HCT116 (cell line): ENCODE data around the gene MAP3K3. TPM values are rescaled to one million over a fixed set of nuclear protein-coding genes. Genes with fewer than 3 reads are reported as not detected.

Source experiments
- ATAC-seq: fragments of 200-7000 bp; cut with Tn5 transposase; 2 replicates; pipeline ENCODE4 v1.9.1; 2020; ENCODE audit warnings: mild to moderate bottlenecking, moderate library complexity
- BruUV-seq: library from RNA; stranded (reverse); fragments of 400-500 nt; replicated peaks from 2 replicates; lab custom pipeline; 2021; lab: Mats Ljungman, UMichigan
- CTCF ChIA-PET: fragments of 300-600 bp; sonication (Branson Sonifier 250); formaldehyde crosslinking; loops from one replicate; lab custom pipeline; 2021; ENCODE audit warnings: antibody characterized with exemption; lab: Charles Lee
- POLR2A ChIA-PET: fragments of 300-600, 350-600 bp; sonication (Branson Sonifier 250); formaldehyde crosslinking; loops from one replicate; lab custom pipeline; 2021; ENCODE audit warnings: antibody characterized with exemption; lab: Charles Lee
- RAD21 ChIA-PET, 2 experiments: fragments of 300-600 bp; sonication (Branson Sonifier 250); formaldehyde crosslinking; loops; one replicate each; lab custom pipeline; 2023; ENCODE audit warnings: low total read pairs in 2 of 2; ENCODE audit not compliant: uncharacterized antibody in 2 of 2, unreplicated experiment in 2 of 2, low non-redundant PET in 1 of 2; lab: Charles Lee
- DNase-seq: peaks from one replicate; pipeline ENCODE4 v3.0.0-alpha.2; 2010; ENCODE audit warnings: low read depth, low spot score
- H2AFZ ChIP-seq: fragments of 200-600 bp; shearing (Covaris generic), sonication (generic); 2 replicates; pipeline ENCODE4 v1.6.1; 2017; ENCODE audit warnings: low read depth, mixed run types, mixed read lengths, antibody characterized with exemption, low read length; ENCODE audit not compliant: poor library complexity, severe bottlenecking
- H3K27ac ChIP-seq: 2 replicates; pipeline ENCODE4 v1.5.1; 2012; ENCODE audit warnings: low read depth, low read length
- H3K27me3 ChIP-seq: fragments of 200-600 bp; sonication (generic); 2 replicates; pipeline ENCODE4 v1.6.1; 2016; ENCODE audit warnings: mixed run types, low read length, mixed read lengths; ENCODE audit not compliant: insufficient read depth
- H3K36me3 ChIP-seq, 2 experiments: fragments of 200-500 bp in 1 of 2; fragments of 200-600 bp in 1 of 2; sonication (Bioruptor generic) in 1 of 2; sonication (generic) in 1 of 2; 2 replicates each; pipeline versions ENCODE4 v1.5.1 to v1.6.1; 2014 to 2016; ENCODE audit warnings: low read length in 2 of 2, inconsistent platforms in 1 of 2, mixed read lengths in 1 of 2, mixed run types in 1 of 2; ENCODE audit not compliant: insufficient read depth in 2 of 2, control insufficient read depth in 1 of 2
- H3K4me1 ChIP-seq, 2 experiments: fragments of 200-600 bp in 1 of 2; sonication (generic) in 1 of 2; 2 replicates each; pipeline versions ENCODE4 v1.5.1 to v1.6.1; 2012 to 2017; ENCODE audit warnings: low read length in 2 of 2, inconsistent platforms in 1 of 2, mild to moderate bottlenecking in 1 of 2, mixed read lengths in 1 of 2, mixed run types in 1 of 2, moderate library complexity in 1 of 2; ENCODE audit not compliant: insufficient read depth in 2 of 2, control insufficient read depth in 1 of 2
- H3K4me2 ChIP-seq: fragments of 200-600 bp; sonication (generic); 2 replicates; pipeline ENCODE4 v1.6.1; 2017; ENCODE audit warnings: mixed run types, low read length, mixed read lengths
- H3K4me3 ChIP-seq, 2 experiments: fragments of 200-600 bp in 1 of 2; sonication (generic) in 1 of 2; replicated peaks in 1 of 2; 2 replicates each; pipeline ENCODE4 v1.5.1; 2011 to 2016; ENCODE audit warnings: low read length in 2 of 2, control low read depth in 1 of 2, low read depth in 1 of 2, mild to moderate bottlenecking in 1 of 2, mixed read lengths in 1 of 2, mixed run types in 1 of 2
- H3K79me2 ChIP-seq: fragments of 200-600 bp; sonication (generic); 2 replicates; pipeline ENCODE4 v1.6.1; 2017; ENCODE audit warnings: mild to moderate bottlenecking, mixed run types, low read length, moderate library complexity, mixed read lengths; ENCODE audit not compliant: insufficient read depth
- H3K9ac ChIP-seq: fragments of 200-600 bp; sonication (generic); 2 replicates; pipeline ENCODE4 v1.6.1; 2016; ENCODE audit warnings: low read length, mixed read lengths
- H3K9me2 ChIP-seq: fragments of 200-600 bp; sonication (generic), shearing (Covaris generic); 2 replicates; pipeline ENCODE4 v1.6.1; 2017; ENCODE audit warnings: mixed run types, mild to moderate bottlenecking, moderate library complexity; ENCODE audit not compliant: insufficient read depth
- H3K9me3 ChIP-seq, 2 experiments: fragments of 200-500 bp in 1 of 2; fragments of 200-600 bp in 1 of 2; sonication (Bioruptor generic) in 1 of 2; sonication (generic) in 1 of 2; 2 replicates each; pipeline ENCODE4 v1.6.1; 2014 to 2017; ENCODE audit warnings: low read length in 2 of 2, mixed read lengths in 2 of 2, inconsistent platforms in 1 of 2, low read depth in 1 of 2, mild to moderate bottlenecking in 1 of 2, mixed run types in 1 of 2, moderate library complexity in 1 of 2; ENCODE audit not compliant: control insufficient read depth in 1 of 2, insufficient read depth in 1 of 2
- H4K20me1 ChIP-seq: fragments of 200-600 bp; sonication (generic), shearing (Covaris generic); 2 replicates; pipeline ENCODE4 v1.6.1; 2017; ENCODE audit warnings: mixed run types, mild to moderate bottlenecking, moderate library complexity; ENCODE audit not compliant: insufficient read depth
- CEBPB ChIP-seq: IDR thresholded peaks from 2 replicates; pipeline ENCODE4 v1.6.1; 2012; ENCODE audit warnings: low read depth
- EZH2phosphoT487 ChIP-seq: fragments of 200-600 bp; IDR thresholded peaks from 2 replicates; pipeline ENCODE4 v1.6.1; 2018; ENCODE audit warnings: antibody characterized with exemption, borderline replicate concordance
- JUND ChIP-seq: IDR thresholded peaks from 2 replicates; pipeline ENCODE4 v1.6.1; 2012
- POLR2AphosphoS5 ChIP-seq: IDR thresholded peaks from 2 replicates; pipeline ENCODE4 v1.6.1; 2011; ENCODE audit warnings: mild to moderate bottlenecking, low read depth, low read length, moderate library complexity
- RAD21 ChIP-seq: IDR thresholded peaks from 2 replicates; pipeline ENCODE4 v1.6.1; 2012; ENCODE audit warnings: low read depth, mild to moderate bottlenecking
- REST ChIP-seq: IDR thresholded peaks from 2 replicates; pipeline ENCODE4 v1.6.1; 2012; ENCODE audit warnings: low read depth
- SP1 ChIP-seq: IDR thresholded peaks from 2 replicates; pipeline ENCODE4 v1.6.1; 2012; ENCODE audit warnings: low read depth
- SRF ChIP-seq: IDR thresholded peaks from 2 replicates; pipeline ENCODE4 v1.6.1; 2012; ENCODE audit warnings: low read depth
- TCF7L2 ChIP-seq: IDR thresholded peaks from 2 replicates; pipeline ENCODE4 v1.7.0; 2011; ENCODE audit warnings: borderline replicate concordance, inconsistent platforms; ENCODE audit not compliant: insufficient read depth, insufficient read length; ENCODE audit errors: extremely low read depth
- YY1 ChIP-seq: IDR thresholded peaks from 2 replicates; pipeline ENCODE4 v1.6.1; 2011; ENCODE audit warnings: low read length, low read depth, moderate library complexity, mild to moderate bottlenecking; ENCODE audit not compliant: insufficient replicate concordance; ENCODE audit errors: extremely low read depth
- ZFX ChIP-seq: fragments of 450-650 bp; IDR thresholded peaks from 2 replicates; pipeline ENCODE4 v1.6.1; 2017
- intact Hi-C: fragments of 100-400 bp; cut with micrococcal nuclease; formaldehyde crosslinking; loops from 2 replicates; pipeline ENCODE4 v1.10.0; 2022
- total RNA-seq: library from RNA; stranded (reverse); gene quantifications from one replicate; pipeline ENCODE4 v1.2.1, GENCODE V29; 2021; ENCODE audit not compliant: unreplicated experiment
- TF ChIP-seq, protein P1 (sequence below): IDR thresholded peaks from 2 replicates; pipeline ENCODE4 v1.6.1; 2012
- TF ChIP-seq, protein P2 (sequence below): IDR thresholded peaks from 2 replicates; pipeline ENCODE4 v1.6.1; 2012

MAP3K3 gene
- total RNA-seq, 1 experiment from 2014 or later: 18.5 TPM

- Histone ChIP-seq H3K36me3 (peaks cover 2 to 5% of the 10 kb centered on the region in 2 experiments; a peak in 3 of 4 replicates), H3K27me3 (no peaks in the 10 kb centered on the region), H2AFZ (no peak overlapping the region), H3K4me3 (peak overlapping the region; percentile 87 to 97), H3K4me1 (peaks cover 6 to 23% of the 10 kb centered on the region in 2 experiments; a peak in 3 of 4 replicates), H3K9me2 (no peaks in the 10 kb centered on the region), H3K4me2 (peak overlapping the region; percentile 89), H3K9me3 (no peaks in the 10 kb centered on the region), H4K20me1 (no peaks in the 10 kb centered on the region; the same call in 1 of the 2 replicates), H3K79me2 (peaks cover 18% of the 10 kb centered on the region), H3K27ac (peak overlapping the region; percentile 89), H3K9ac (peak overlapping the region; percentile 88)
- CTCF ChIA-PET: interaction anchor here (0.6 to 1.6 kb wide), 3 partner anchors 11 to 312 kb away, joined by 3 read pairs; no protein-coding TSS in a partner anchor
- TF ChIP-seq, protein P1, sequence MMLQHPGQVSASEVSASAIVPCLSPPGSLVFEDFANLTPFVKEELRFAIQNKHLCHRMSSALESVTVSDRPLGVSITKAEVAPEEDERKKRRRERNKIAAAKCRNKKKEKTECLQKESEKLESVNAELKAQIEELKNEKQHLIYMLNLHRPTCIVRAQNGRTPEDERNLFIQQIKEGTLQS: no peak
- TF ChIP-seq POLR2AphosphoS5 (no peak), RAD21 (no peak), SRF (no peak), YY1 (no peak), JUND (no peak), ZFX (no peak), CEBPB (no peak), REST (no peak), TCF7L2 (no peak), EZH2phosphoT487 (no peak), SP1 (no peak)
- TF ChIP-seq, protein P2, sequence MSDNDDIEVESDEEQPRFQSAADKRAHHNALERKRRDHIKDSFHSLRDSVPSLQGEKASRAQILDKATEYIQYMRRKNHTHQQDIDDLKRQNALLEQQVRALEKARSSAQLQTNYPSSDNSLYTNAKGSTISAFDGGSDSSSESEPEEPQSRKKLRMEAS: no peak
- BruUV-seq: TSS peak; percentile 59
- DNase-seq: no peak
- intact Hi-C loops: loop anchor here (1.0 kb wide), 1 partner anchor 33 kb away; the partner anchor contains the start of gene CCDC47
- RAD21 ChIA-PET: no interaction called here
- POLR2A ChIA-PET: interaction anchor here (1.5 kb wide), 1 partner anchor 33 kb away, joined by 5 read pairs; the partner anchor contains the start of genes CCDC47 and DDX42
- ATAC-seq: no peak
These were observed 118.4 kb downstream of the MAP3K3 start for GRCh38 chr17:63740464-63741142.
